ENCODE results near the gene NXPH4.
A peak's percentile ranks its signal among the peaks of the same experiment; 100 is the strongest.

Gene NXPH4

DNA sequence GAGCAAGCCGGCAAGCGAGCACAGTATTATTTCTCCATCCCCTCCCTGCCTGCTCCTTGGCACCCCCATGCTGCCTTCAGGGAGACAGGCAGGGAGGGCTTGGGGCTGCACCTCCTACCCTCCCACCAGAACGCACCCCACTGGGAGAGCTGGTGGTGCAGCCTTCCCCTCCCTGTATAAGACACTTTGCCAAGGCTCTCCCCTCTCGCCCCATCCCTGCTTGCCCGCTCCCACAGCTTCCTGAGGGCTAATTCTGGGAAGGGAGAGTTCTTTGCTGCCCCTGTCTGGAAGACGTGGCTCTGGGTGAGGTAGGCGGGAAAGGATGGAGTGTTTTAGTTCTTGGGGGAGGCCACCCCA lies 3.9 kb upstream of the NXPH4 start:
- no peak overlapping the region for H3K4me3 ChIP-seq (ENCODE audit: low read depth, low read length)
- no peak for DNase-seq (ENCODE audit: low read depth)
- TF ChIP-seq, protein P1, sequence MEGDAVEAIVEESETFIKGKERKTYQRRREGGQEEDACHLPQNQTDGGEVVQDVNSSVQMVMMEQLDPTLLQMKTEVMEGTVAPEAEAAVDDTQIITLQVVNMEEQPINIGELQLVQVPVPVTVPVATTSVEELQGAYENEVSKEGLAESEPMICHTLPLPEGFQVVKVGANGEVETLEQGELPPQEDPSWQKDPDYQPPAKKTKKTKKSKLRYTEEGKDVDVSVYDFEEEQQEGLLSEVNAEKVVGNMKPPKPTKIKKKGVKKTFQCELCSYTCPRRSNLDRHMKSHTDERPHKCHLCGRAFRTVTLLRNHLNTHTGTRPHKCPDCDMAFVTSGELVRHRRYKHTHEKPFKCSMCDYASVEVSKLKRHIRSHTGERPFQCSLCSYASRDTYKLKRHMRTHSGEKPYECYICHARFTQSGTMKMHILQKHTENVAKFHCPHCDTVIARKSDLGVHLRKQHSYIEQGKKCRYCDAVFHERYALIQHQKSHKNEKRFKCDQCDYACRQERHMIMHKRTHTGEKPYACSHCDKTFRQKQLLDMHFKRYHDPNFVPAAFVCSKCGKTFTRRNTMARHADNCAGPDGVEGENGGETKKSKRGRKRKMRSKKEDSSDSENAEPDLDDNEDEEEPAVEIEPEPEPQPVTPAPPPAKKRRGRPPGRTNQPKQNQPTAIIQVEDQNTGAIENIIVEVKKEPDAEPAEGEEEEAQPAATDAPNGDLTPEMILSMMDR (IDR thresholded peaks at IDR 0.05; ENCODE audit: control insufficient read depth, extremely low read depth, insufficient read depth), result no peak

DNA sequence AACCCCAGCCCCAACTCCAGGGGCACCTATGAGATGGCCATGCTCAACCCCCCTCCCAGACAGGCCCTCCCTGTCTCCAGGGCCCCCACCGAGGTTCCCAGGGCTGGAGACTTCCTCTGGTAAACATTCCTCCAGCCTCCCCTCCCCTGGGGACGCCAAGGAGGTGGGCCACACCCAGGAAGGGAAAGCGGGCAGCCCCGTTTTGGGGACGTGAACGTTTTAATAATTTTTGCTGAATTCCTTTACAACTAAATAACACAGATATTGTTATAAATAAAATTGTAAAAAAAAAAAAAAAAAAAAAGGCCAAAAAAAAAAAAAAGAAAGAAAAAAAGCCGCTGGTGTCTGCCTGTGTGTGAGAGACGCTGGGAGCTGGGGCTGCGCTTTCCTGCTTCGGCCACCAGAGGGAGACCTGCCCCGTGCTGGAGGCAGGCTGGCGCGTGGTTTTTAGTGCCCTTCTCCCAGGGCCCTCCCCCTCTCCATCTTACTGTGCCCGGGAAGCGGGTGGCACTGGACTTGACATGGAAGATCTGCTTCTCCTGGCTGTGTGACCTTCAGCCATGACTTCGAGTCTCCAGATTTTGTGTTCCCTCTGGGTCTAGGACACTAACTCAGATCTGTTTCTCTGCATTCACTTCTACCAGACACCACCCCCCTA lies 3.4 kb upstream of the NXPH4 start:
- H3K4me3 ChIP-seq (ENCODE audit: low read depth, low read length), result no peak overlapping the region
- TF ChIP-seq, protein P1 (IDR thresholded peaks at IDR 0.05; ENCODE audit: control insufficient read depth, extremely low read depth, insufficient read depth), result peak; percentile 97
- no peak for DNase-seq (ENCODE audit: low read depth)

DNA sequence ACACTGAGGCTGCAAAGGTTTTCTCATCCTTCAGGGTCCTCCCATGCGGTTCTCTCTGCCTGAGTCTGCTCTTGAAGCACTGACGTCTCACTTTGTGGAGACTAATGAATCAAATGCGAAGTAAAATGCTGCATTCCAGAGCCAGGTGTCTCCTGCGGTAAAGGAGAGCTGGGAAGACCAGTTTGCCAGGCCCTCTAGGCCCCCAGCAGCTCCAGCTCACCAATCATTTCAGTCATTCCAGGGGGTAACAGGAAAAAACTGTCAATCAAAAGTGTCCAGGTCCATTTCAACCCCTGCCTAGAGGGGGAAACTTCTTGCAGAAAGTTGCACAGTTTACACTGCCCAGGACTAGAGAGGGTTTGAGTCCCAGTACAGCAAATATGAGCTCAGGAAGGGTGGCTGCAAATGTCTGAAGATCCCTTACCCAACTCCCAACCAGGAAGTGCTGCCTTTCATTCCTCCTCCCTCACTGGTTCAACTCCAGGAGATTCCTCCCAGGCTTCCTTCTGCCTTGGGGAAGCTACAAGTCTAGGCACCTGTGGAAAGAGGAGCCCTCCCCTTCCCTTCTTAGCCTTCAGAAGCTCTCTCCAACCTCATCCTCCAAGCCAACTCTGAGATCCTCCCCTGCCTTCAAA lies 2.7 kb upstream of the NXPH4 start:
- TF ChIP-seq, protein P1 (IDR thresholded peaks at IDR 0.05; ENCODE audit: control insufficient read depth, extremely low read depth, insufficient read depth), result no peak
- DNase-seq (ENCODE audit: low read depth), result no peak
- H3K4me3 ChIP-seq (ENCODE audit: low read depth, low read length), result no peak overlapping the region

DNA sequence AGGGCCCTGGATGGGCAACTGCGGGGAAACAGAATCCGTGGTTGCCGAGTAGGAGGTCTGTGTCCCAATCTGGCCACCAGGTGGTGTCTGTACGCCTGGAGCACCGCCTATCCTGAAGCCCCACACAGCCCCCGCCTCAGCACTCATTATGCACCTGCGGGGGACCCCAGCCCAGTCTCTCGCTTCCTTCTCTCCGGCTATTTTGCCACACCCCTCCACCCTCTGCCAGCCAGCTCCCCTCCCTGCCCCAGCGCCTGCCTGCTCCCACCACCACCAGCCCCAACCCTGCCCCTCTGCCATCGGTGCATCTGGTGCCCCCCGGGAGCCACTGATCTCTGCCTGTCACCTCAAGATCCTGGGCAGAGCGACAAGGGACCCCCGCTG lies 2.2 kb upstream of the NXPH4 start:
- no peak for DNase-seq (ENCODE audit: low read depth)
- no peak overlapping the region for H3K4me3 ChIP-seq (ENCODE audit: low read depth, low read length)
- TF ChIP-seq, protein P1 (IDR thresholded peaks at IDR 0.05; ENCODE audit: control insufficient read depth, extremely low read depth, insufficient read depth), result peak; percentile 77

DNA sequence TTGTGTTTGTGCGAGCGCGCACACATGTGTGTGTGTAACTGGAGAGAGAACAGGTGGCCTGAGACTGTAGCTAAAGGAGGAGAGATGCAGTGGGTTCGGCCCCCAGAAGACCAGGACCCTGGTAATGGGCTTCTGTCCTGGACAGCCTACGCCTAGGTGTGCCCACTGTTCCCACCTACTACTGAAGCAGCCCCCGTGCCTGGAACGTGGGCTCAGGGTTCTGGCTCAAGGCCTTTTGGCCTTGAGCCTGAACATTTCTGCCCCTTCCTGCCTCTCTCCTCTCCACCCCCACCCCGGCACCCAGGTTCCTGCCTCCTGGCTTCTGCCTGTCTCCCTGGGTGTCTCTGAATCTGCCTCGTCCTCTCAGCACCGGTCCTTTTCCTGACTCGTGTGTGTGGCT lies 1.5 kb upstream of the NXPH4 start:
- H3K4me3 ChIP-seq (ENCODE audit: low read depth, low read length), result no peak overlapping the region
- TF ChIP-seq, protein P1 (IDR thresholded peaks at IDR 0.05; ENCODE audit: control insufficient read depth, extremely low read depth, insufficient read depth), result no peak
- DNase-seq (ENCODE audit: low read depth), result no peak

DNA sequence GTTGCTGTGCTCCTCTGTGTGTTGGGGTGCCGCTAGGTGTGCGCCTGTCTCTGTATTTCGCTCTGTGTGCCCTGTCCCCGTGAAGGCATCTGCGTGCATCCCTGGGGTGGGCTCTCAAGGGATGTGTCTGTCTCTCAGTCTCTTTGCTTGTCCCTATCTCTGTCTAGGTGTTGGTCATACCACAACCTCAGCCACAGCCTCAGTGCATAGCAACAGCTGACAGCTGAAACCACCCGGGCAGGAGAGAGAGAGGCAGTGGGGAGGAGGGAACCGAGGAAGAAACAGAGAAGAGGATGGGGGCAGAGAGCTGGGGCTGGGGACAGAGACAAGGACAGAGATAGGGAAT lies 953 bp upstream of the NXPH4 start:
- TF ChIP-seq, protein P1 (IDR thresholded peaks at IDR 0.05; ENCODE audit: control insufficient read depth, extremely low read depth, insufficient read depth), result no peak
- no peak overlapping the region for H3K4me3 ChIP-seq (ENCODE audit: low read depth, low read length)
- DNase-seq (ENCODE audit: low read depth), result no peak

Measured in LNCaP clone FGC (cell line).